ENCODE data around the gene STAC2.

- TF ChIP-seq POLR2AphosphoS5 (IDR thresholded peaks at IDR 0.05; ENCODE audit: borderline replicate concordance, low read depth, low read length) (no peak), EZH2 (IDR thresholded peaks at IDR 0.05) (no peak), FOXP2 (optimal IDR thresholded peaks at IDR 0.05; ENCODE audit: control extremely low read depth, extremely low read length, insufficient read depth) (no peak)
Measured at GRCh38 chr17:39175695-39176093, 50.1 kb downstream of the STAC2 start.

Data from SK-N-MC (cell line).